GM13976 (cell line): ENCODE results near the gene SORBS1.

Experiments
- DNase-seq: peaks from one replicate; pipeline ENCODE4 v3.0.0; 2012; ENCODE audit warnings: low spot score
- in situ Hi-C: fragments of 300-500 bp; cut with MboI; formaldehyde crosslinking; loops from one replicate; pipeline ENCODE4 v1.12.0; 2022; ENCODE audit warnings: low sequenced_read_pairs, mixed read lengths, inconsistent platforms; ENCODE audit not compliant: unreplicated experiment
- TF ChIP-seq, protein P1 (sequence below): IDR thresholded peaks from 2 replicates; pipeline ENCODE4 v1.5.1; 2012; ENCODE audit warnings: borderline replicate concordance, mild to moderate bottlenecking; ENCODE audit not compliant: insufficient read depth; ENCODE audit errors: extremely low read depth, missing control alignments, control extremely low read depth

SORBS1 gene

DNA sequence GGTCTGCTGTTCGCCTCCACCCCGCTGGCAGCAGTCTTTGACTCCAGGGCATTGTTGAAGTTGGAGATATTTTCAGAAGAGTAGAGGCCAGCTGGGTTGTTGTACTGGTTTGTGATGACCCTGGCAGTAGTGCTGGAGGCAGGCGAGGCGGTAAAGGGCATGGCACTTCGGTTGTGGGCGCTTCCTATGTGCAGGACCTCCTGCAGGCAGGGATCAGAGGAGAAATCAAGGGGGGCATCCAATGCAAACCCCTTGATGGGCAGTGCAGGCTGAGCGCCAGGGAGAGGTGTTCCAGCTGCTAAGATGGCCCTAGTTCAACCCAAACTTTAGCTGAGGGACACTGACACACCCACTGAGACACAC, 297.3 kb downstream of the SORBS1 start:
- no peak for DNase-seq
- TF ChIP-seq, protein P1, sequence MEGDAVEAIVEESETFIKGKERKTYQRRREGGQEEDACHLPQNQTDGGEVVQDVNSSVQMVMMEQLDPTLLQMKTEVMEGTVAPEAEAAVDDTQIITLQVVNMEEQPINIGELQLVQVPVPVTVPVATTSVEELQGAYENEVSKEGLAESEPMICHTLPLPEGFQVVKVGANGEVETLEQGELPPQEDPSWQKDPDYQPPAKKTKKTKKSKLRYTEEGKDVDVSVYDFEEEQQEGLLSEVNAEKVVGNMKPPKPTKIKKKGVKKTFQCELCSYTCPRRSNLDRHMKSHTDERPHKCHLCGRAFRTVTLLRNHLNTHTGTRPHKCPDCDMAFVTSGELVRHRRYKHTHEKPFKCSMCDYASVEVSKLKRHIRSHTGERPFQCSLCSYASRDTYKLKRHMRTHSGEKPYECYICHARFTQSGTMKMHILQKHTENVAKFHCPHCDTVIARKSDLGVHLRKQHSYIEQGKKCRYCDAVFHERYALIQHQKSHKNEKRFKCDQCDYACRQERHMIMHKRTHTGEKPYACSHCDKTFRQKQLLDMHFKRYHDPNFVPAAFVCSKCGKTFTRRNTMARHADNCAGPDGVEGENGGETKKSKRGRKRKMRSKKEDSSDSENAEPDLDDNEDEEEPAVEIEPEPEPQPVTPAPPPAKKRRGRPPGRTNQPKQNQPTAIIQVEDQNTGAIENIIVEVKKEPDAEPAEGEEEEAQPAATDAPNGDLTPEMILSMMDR: no peak
- in situ Hi-C loops: no loop called here

DNA sequence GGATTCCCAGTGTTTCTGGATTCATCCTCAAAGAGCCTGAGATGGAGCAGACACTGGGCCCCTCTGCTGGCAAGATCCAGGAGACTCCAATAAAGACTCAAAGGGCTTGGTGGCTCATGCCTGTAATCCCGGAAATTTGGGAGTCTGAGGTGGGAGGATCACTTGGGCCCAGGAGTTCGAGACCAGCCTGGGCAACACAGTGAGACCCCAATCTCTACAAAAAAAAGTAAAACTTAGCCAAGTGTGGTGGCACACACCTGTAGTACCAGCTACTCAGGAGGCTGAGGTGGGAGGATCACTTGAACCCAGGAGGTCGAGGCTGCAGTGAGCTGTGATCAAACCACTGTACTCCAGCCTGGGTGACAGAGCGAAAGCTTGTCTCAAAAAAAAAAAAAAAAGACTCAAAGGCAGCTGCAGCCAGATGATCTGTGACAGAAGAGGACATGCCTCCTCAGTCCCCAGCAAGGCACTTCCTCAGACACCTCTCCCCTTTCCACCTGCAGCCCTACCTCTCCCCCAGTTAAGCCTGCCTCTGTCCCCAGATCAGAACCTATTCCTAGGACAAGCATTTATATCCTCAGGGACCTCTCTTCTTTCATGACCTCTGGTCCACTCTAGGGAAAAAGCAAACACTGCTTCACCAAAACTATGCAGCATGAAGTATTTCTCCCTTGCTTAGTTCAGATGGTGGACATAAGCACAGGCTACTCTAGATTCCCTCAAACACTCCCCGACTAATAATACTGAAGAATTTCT, 298.2 kb downstream of the SORBS1 start:
- TF ChIP-seq, protein P1: no peak
- in situ Hi-C loops: no loop called here
- no peak for DNase-seq

DNA sequence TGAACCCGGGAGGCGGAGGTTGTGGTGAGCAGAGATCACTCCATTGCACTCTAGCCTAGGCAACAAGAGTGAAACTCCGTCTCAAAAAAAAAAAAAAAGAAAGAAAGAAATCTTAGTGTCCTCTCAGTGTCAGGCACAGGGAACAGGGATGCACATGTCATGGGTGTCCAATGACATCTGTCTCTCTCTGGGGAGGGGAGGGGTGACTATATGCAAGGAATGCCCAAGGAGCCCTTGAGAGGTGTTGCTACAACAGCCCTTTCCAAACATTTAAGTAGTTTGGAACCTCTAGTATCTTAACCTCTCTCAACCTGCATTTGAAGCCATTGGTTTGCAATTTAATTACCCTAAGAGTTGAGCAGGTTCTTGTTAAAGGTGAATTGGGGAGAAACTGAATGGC, 299.2 kb downstream of the SORBS1 start:
- in situ Hi-C loops: no loop called here
- no peak for DNase-seq
- TF ChIP-seq, protein P1: no peak
